ENCODE measurements around the gene SHROOM4.

SHROOM4 gene

DNA sequence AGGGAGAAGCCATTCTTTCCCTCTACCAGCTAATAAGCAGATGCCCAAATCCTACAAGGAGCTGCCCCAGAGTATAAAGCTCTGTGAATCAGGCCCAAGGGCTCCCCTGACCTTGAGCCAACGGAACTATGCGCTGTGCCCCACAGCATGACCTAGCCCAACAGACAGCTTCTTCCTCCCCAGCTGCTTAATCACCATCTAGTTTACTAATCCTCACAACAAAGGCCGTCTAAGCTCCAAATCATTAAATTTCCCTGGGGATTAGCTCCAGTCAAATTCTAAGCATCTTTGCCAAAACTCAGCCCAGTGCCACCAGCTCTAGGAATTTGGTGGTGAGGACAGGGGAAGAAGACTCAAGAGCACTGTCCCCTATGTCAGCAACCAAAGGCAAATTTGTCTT lies 113.1 kb downstream of the SHROOM4 start:
- H3K4me3 ChIP-seq (ENCODE audit: low read depth, low read length) = no peak overlapping the region
- DNase-seq (ENCODE audit: low read depth) = no peak
- TF ChIP-seq, protein P1, sequence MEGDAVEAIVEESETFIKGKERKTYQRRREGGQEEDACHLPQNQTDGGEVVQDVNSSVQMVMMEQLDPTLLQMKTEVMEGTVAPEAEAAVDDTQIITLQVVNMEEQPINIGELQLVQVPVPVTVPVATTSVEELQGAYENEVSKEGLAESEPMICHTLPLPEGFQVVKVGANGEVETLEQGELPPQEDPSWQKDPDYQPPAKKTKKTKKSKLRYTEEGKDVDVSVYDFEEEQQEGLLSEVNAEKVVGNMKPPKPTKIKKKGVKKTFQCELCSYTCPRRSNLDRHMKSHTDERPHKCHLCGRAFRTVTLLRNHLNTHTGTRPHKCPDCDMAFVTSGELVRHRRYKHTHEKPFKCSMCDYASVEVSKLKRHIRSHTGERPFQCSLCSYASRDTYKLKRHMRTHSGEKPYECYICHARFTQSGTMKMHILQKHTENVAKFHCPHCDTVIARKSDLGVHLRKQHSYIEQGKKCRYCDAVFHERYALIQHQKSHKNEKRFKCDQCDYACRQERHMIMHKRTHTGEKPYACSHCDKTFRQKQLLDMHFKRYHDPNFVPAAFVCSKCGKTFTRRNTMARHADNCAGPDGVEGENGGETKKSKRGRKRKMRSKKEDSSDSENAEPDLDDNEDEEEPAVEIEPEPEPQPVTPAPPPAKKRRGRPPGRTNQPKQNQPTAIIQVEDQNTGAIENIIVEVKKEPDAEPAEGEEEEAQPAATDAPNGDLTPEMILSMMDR (IDR thresholded peaks at IDR 0.05; ENCODE audit: low read depth, low read length, missing control alignments) = no peak

DNA sequence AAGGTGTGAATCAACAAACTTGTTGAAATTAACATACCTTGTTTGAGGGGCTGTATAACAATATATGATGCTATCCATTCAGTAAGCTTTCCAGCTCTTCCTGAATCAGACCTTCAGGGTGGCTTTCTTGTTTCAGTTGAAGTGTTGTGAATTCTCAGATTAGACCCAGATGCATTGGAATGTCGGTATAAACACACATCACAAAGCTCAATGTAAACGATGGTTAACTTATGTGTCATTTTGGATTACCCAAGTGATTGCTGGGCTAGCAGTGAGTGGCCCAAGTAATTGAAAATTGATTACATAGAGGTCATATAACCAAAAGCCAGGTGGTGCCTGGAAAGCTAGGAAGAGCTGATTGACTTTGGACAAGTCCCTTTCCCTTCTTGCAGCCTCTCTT lies 115.0 kb downstream of the SHROOM4 start:
- TF ChIP-seq, protein P1 (IDR thresholded peaks at IDR 0.05; ENCODE audit: low read depth, low read length, missing control alignments) = no peak
- DNase-seq (ENCODE audit: low read depth) = no peak
- H3K4me3 ChIP-seq (ENCODE audit: low read depth, low read length) = no peak overlapping the region

DNA sequence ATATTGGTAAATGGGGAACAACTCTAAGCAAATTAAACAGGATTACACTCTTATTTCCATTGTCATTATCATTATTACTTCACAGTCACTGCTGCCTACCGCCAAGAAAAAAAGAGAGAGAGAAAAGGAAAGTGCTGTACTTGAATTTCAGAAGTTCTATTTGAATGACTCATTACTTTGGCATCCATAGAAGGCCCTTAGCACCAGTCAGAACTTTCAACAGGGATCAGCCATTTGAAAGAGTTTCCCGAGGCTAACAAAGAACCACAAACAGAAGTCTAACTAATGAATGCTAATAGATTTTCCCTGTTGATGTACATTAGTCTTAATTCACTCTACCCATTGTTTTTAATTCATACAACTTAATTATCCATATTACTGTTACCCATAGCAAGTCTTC lies 116.3 kb downstream of the SHROOM4 start:
- H3K4me3 ChIP-seq (ENCODE audit: low read depth, low read length) = no peak overlapping the region
- DNase-seq (ENCODE audit: low read depth) = no peak
- TF ChIP-seq, protein P1 (IDR thresholded peaks at IDR 0.05; ENCODE audit: low read depth, low read length, missing control alignments) = no peak

DNA sequence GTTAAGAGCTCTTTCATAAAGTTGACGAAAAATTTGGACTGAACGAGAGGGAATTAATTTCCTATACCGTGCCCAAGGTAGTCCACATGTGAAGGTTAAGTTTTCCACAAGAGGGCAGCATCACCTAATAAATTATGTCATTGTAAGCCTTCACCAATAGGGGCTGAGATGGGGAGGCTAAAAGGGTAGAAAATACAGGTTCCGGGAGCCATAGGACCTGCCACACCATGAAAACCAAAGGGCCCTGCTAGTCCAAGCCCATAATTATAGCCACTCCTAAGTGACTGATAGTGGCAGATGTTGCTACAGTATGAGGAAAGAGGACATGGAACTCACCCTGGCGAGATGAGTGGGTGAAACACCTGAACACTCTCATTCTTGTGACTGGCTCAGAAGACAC lies 122.2 kb downstream of the SHROOM4 start:
- TF ChIP-seq, protein P1 (IDR thresholded peaks at IDR 0.05; ENCODE audit: low read depth, low read length, missing control alignments) = peak; percentile 48
- H3K4me3 ChIP-seq (ENCODE audit: low read depth, low read length) = no peak overlapping the region
- no peak for DNase-seq (ENCODE audit: low read depth)

DNA sequence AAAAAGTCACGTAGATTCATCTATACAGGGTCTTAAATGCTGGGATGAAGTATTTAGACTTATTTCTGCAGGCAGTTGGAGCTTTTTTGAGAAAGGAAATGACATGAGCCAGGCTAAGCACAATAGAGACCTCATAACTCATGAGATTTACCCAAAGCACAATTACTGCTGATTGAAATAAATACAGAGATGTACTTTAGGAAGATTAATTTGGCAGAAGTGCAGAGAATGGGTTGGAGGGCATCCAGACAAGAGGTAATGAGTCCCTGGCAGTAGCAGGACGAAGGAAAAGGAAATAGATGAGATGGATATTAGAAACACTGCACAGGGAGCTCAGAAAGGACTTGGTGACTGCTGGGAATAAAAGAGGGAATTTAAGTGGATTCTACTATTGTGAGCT lies 129.1 kb downstream of the SHROOM4 start:
- no peak for DNase-seq (ENCODE audit: low read depth)
- no peak overlapping the region for H3K4me3 ChIP-seq (ENCODE audit: low read depth, low read length)
- TF ChIP-seq, protein P1 (IDR thresholded peaks at IDR 0.05; ENCODE audit: low read depth, low read length, missing control alignments) = no peak

DNA sequence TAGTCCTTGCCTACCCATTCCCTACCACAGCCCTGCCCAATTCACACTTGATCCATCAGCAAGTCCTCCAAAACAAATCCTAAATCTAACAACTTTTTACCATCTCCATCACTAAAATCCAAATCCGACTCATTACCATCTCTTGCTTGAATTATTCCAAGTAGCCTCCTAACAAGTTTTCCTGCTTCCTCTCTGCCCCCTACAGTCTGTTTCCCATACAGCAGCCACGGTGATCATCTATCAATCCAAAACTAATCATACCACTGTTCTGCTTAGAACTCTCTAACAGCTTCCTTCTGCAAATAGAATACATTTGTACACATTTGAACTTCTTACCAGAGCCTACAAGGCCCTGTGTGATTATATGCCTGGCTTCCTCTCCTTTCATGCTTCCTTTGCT lies 133.0 kb downstream of the SHROOM4 start:
- no peak overlapping the region for H3K4me3 ChIP-seq (ENCODE audit: low read depth, low read length)
- no peak for DNase-seq (ENCODE audit: low read depth)
- TF ChIP-seq, protein P1 (IDR thresholded peaks at IDR 0.05; ENCODE audit: low read depth, low read length, missing control alignments) = peak; percentile 15

DNA sequence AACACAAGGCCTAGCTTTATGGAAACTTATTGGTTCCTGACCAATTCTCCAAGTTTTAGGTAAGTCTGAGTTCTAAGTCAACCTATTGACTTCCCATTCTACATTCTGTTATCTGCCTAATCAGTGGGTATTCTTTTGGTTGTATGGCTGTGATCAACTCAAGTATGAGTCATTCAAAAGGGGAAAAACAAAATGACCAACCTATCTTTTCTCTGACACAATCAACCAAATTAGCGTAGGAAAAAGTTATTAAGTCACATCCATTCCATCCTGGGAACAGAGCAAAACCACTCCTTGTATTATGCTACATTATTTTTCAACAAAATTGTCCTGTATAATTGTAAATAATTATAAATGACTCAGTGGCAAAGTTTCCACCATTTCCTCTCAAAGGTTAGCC lies 136.2 kb downstream of the SHROOM4 start:
- no peak overlapping the region for H3K4me3 ChIP-seq (ENCODE audit: low read depth, low read length)
- TF ChIP-seq, protein P1 (IDR thresholded peaks at IDR 0.05; ENCODE audit: low read depth, low read length, missing control alignments) = no peak
- DNase-seq (ENCODE audit: low read depth) = no peak
